HFF-Myc (cell line): ENCODE results near the gene TMEM151B.
"Not testable (repeated sequence)": the region's sequence is repeated elsewhere in the genome, so short reads cannot be mapped to it uniquely, and the experiment has no call there.

Experiments used
- DNase-seq: peaks from one replicate; pipeline ENCODE4 v3.0.0-alpha.2; 2011; ENCODE audit warnings: low read depth; ENCODE audit errors: extremely low read depth
- H3K4me3 ChIP-seq: replicated peaks from 2 replicates; pipeline ENCODE4 v1.5.1; 2011; ENCODE audit warnings: low read depth, mild to moderate bottlenecking, control low read depth, low read length
- CTCF ChIP-seq: IDR thresholded peaks from 2 replicates; pipeline ENCODE4 v1.5.1; 2012; ENCODE audit warnings: mild to moderate bottlenecking, low read depth, low read length, control low read depth; ENCODE audit errors: missing control alignments

The TMEM151B gene

GRCh38 chr6:44316481-44316880, 46.2 kb downstream of the TMEM151B start:
- no peak for DNase-seq
- TF ChIP-seq CTCF, result no peak
- H3K4me3 ChIP-seq, result no peak overlapping the region

- not testable (repeated sequence) for DNase-seq, H3K4me3 ChIP-seq
Observed at GRCh38 chr6:44317136-44317631, 46.9 kb downstream of the TMEM151B start.

- no peak overlapping the region for H3K4me3 ChIP-seq
- no peak for TF ChIP-seq CTCF
- no peak for DNase-seq
Observed at GRCh38 chr6:44321210-44321609, 51.0 kb downstream of the TMEM151B start.

GRCh38 chr6:44327096-44327495, 56.8 kb downstream of the TMEM151B start:
- TF ChIP-seq CTCF, result no peak
- DNase-seq, result no peak
- H3K4me3 ChIP-seq, result no peak overlapping the region

GRCh38 chr6:44327760-44328159, 57.5 kb downstream of the TMEM151B start:
- DNase-seq, result no peak
- no peak overlapping the region for H3K4me3 ChIP-seq
- TF ChIP-seq CTCF, result no peak

GRCh38 chr6:44328203-44328602, 58.0 kb downstream of the TMEM151B start:
- not testable (repeated sequence) for H3K4me3 ChIP-seq, DNase-seq

GRCh38 chr6:44329858-44330257, 59.6 kb downstream of the TMEM151B start:
- no peak for DNase-seq
- no peak overlapping the region for H3K4me3 ChIP-seq
- TF ChIP-seq CTCF, result no peak

GRCh38 chr6:44332585-44332984, 62.3 kb downstream of the TMEM151B start:
- no peak for DNase-seq
- no peak for TF ChIP-seq CTCF
- H3K4me3 ChIP-seq, result no peak overlapping the region
